SHP77 (cell line): ENCODE measurements around the gene NOC2L.
A peak's percentile ranks its signal among the peaks of the same experiment; 100 is the strongest.
"Not testable (repeated sequence)": the region's sequence is repeated elsewhere in the genome, so short reads cannot be mapped to it uniquely, and the experiment has no call there.

Experiments used
- DNase-seq, 2 experiments: peaks; one replicate each; lab custom pipeline; 2025; lab: John Stamatoyannopoulos, UW

The NOC2L gene

GRCh38 chr1:904310-904950, 54.6 kb downstream of the NOC2L start:
- peak; percentile 41 to 47 for DNase-seq

DNA sequence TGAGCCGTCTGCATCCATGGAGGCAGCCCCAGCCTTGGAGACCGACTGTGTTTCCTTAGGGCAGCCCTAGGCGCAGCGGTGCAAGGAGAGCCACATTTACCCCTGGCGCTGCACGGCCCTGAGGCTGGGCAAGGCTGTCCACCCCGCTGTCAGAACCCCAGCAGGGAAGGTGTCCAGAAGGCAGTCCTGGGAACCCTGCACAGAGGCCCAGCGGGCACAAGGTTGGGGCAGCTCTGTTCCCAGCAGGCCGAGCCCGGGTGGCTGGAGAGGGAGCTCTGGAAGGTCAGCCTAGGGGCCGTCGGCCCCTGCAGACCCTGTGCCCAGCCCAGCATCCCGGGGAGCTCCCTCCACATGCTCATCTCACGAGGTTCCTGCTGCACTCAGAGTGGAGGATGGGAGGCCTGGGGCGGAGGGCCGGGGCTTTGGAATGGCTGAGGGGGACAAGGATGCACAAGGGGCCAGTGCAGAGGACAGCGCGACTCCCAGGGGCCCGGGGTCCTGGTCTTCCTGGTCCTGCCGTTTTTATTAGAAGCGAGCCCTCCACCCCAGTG, 55.3 kb downstream of the NOC2L start:
- DNase-seq: no peak

DNA sequence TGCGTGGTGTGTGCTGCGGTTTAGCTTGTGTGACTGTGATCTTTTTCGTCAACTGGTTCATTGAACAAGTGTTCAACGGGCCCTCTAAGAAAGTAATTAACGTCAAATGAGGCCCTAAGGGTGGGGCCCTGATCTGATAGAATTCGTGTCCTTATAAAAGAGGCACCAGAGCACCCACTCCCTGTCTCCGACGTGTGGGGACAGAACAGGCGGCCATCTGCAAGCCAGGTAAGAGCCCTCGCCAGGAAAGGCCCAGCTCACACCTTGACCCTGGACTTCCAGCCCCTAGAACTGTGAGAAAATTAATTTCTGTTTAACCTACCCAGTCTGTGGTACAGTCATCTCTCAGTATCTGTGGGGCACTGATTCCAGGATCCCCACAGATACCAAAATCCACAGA, 55.8 kb downstream of the NOC2L start:
- DNase-seq: no peak

DNA sequence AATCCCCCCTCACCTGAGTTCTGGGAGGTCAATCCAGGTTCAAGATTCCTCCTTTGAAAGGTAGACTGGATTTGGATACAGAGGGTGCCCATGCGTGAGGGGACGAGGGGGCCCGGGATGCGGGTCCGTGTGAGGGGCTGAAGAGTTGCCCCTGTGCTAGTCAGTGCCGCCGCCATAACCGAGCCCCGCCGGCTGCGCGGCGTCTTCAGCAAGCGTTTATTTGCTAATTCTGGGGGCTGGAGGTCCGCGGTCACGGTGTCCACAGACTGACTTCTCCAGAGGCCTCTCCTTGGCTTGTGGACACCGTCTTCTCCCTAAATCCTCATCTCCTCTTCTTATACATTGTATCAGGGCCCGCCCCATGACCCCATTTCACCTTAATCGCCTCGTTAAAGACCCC, 56.3 kb downstream of the NOC2L start:
- no peak for DNase-seq

GRCh38 chr1:901108-901859, 57.8 kb downstream of the NOC2L start:
- no peak for DNase-seq

DNA sequence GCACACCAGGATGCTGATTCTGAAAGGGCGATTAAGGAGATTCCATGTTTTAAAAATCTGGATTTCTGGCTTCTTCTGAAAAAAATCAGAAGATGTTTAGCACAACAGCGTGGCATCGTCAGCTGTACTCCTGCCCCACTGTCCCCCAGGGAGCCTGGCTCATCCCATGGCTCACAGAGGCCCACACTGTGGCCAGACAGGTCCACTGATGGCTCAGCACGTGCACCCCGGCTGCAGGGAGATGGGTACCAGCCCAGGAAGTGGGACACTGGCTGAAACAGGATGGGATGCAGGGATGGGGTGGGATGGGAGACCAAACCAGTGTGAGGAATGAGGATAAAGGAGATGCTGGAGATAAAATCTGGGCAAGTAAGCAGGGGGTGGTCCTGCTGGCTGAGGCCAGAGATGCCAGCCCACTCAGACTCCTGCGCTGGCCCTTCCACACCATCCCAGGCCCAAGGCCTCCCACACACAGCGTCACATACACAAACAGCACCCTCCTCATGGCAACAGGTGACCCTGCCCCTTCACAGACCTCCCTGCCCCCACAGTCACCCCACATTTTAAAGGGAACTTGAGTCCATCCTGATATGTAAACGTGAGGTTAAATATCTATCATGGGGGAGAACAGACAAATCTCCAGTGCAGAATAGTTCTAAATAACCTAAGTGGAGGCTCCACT, 59.3 kb downstream of the NOC2L start:
- no peak for DNase-seq

DNA sequence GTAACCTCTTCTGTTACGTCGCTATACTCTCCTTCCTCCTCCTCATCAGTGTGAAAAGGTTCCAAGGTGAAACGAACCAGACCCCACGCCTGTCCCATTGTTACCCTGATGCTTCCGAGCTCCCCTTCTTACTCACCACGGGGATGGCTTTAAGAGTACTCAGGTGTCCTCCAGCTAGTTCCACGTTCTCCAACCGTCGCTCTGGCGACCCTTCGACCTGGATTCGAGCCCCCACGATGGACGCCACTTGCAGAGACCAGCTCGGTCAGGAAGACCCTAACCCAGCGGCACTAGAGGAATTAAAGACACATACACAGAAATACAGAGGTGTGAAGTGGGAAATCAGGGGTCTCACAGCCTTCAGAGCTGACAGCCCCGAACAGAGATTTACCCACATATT, 61.1 kb downstream of the NOC2L start:
- DNase-seq: not testable (repeated sequence)

DNA sequence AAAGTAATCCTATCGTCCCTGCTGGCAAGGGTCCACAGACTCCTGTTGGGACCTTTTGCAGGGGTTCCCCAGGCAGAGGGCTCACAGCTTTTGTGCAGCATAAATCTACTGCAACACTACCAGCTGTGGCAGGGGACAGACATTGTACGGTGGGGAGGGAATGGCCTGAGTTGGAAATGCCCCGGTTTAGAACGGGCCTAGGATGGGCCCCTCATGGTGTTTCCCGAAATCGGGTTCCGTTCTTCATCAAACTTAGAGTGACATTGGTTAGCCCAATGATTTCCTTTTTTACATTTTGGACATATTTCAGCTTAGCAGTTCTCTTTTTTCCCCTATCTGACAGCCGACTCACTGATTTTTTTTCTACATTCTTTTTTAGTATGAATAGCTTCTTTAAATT, 61.8 kb downstream of the NOC2L start:
- DNase-seq: no peak
